ENCODE data around the gene PHACTR1.

DNA sequence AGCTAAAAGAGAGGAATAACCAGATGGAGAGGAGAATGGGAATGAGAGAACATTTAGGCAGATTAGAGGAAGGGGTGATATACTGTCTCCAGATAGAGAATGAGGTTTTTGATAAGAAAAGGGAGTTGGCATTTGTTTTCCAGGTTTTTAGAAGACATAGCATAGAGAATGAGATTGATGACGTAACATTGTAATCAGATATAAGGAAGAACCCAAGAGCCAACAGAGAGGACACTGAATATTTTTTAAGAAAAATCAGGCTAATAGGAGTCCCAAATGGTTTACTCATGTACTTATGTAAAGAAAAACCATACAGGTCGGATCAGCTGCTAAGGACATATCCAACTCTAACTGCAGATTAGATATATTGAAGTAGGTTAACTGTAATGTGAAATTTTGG is 498.8 kb downstream of the PHACTR1 start:
- TF ChIP-seq, protein P1, sequence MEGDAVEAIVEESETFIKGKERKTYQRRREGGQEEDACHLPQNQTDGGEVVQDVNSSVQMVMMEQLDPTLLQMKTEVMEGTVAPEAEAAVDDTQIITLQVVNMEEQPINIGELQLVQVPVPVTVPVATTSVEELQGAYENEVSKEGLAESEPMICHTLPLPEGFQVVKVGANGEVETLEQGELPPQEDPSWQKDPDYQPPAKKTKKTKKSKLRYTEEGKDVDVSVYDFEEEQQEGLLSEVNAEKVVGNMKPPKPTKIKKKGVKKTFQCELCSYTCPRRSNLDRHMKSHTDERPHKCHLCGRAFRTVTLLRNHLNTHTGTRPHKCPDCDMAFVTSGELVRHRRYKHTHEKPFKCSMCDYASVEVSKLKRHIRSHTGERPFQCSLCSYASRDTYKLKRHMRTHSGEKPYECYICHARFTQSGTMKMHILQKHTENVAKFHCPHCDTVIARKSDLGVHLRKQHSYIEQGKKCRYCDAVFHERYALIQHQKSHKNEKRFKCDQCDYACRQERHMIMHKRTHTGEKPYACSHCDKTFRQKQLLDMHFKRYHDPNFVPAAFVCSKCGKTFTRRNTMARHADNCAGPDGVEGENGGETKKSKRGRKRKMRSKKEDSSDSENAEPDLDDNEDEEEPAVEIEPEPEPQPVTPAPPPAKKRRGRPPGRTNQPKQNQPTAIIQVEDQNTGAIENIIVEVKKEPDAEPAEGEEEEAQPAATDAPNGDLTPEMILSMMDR (IDR thresholded peaks at IDR 0.05; ENCODE audit: low read length): no peak
- TF ChIP-seq EZH2 (IDR thresholded peaks at IDR 0.05; ENCODE audit: borderline replicate concordance, low read length): no peak

Data from OCI-LY1 (cell line).